IPS DF 6.9 (cell line): ENCODE measurements around the gene STIMATE.

Experiments used
- DNase-seq: peaks from one replicate; pipeline ENCODE4 v3.0.0-alpha.2; 2013; ENCODE audit warnings: low read depth, low spot score
- H3K27ac ChIP-seq: one replicate; pipeline ENCODE4 v1.5.1; 2013; ENCODE audit warnings: low read length, control low read depth
- H3K27me3 ChIP-seq: 2 replicates; pipeline ENCODE4 v1.6.1; 2013; ENCODE audit warnings: mild to moderate bottlenecking, low read length; ENCODE audit not compliant: control insufficient read depth, insufficient read depth
- H3K36me3 ChIP-seq: 2 replicates; pipeline ENCODE4 v1.6.1; 2013; ENCODE audit warnings: low read length; ENCODE audit not compliant: control insufficient read depth, insufficient read depth
- H3K4me1 ChIP-seq: 2 replicates; pipeline ENCODE4 v1.6.1; 2013; ENCODE audit warnings: low read length; ENCODE audit not compliant: control insufficient read depth, insufficient read depth
- H3K4me3 ChIP-seq: 2 replicates; pipeline ENCODE4 v1.5.1; 2013; ENCODE audit warnings: mild to moderate bottlenecking, low read length
- H3K9me3 ChIP-seq: 2 replicates; pipeline ENCODE4 v1.6.1; 2013; ENCODE audit warnings: low read length, inconsistent platforms; ENCODE audit not compliant: control insufficient read depth, insufficient read depth
- WGBS: extraction: QIAGEN DNeasy Blood & Tissue Kit; methylation state at CpG from one replicate; pipeline ENCODE4 v1.1.7; 2013; ENCODE audit warnings: mixed read lengths, missing lambda C conversion rate; ENCODE audit not compliant: insufficient read length, insufficient coverage; 5-methylcytosine and 5-hydroxymethylcytosine counted together

Gene STIMATE

GRCh38 chr3:52870471-52870870, 26.9 kb downstream of the STIMATE start:
- no peaks in the 10 kb centered on the region for H3K4me1 ChIP-seq
- no peak for DNase-seq
- no peaks in the 10 kb centered on the region for H3K27me3 ChIP-seq
- no peaks in the 10 kb centered on the region for H3K36me3 ChIP-seq
- no peak overlapping the region for H3K4me3 ChIP-seq
- H3K9me3 ChIP-seq, result no peaks in the 10 kb centered on the region
- no CpG with 5 or more reads among the region's 10 CpGs for WGBS
- H3K27ac ChIP-seq, result no peak overlapping the region

DNA sequence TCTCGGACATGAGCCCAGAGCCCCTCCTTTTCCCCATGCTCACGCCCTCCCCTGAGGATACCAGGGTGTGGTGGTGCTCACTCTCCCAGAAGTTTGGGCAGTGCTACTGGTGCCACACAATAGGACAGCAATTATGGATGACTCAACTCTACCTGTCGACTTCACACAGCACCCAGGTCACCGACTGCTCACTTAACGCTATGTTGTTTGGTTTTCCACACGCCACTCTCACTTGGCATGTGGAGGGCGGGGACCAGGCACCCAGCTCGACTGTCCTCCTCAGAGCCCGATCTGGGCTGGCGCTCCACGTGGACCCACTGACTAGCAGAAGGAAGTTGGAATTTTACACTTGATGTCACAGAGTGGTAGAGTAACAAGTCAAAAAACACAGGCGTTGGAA, 30.9 kb downstream of the STIMATE start:
- H3K4me3 ChIP-seq, result no peak overlapping the region
- WGBS, result no CpG with 5 or more reads among the region's 12 CpGs
- H3K27me3 ChIP-seq, result no peaks in the 10 kb centered on the region
- H3K9me3 ChIP-seq, result no peaks in the 10 kb centered on the region
- no peak for DNase-seq
- no peaks in the 10 kb centered on the region for H3K4me1 ChIP-seq
- H3K27ac ChIP-seq, result no peak overlapping the region
- no peaks in the 10 kb centered on the region for H3K36me3 ChIP-seq

DNA sequence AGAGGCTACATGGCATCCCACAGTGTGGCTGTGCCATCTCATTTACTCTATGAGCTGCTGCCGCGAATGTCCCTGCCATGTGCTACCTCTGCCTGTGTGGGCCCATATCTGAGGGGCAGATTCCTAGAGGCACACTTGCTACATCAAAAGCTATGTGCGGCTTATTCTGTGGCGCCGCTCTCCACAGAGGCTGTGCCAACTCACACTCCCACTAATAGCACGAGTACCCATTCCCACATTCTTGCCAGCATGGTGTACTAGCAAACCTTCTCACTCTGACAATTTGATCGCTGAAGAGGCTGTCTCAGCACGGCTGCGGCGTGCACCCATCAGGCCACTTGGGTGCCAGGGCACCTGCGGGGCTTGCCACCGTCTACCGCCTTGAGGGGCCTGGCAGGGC, 31.4 kb downstream of the STIMATE start:
- Histone ChIP-seq H3K4me1 (no peaks in the 10 kb centered on the region), H3K9me3 (no peaks in the 10 kb centered on the region), H3K27me3 (no peaks in the 10 kb centered on the region), H3K4me3 (no peak overlapping the region), H3K36me3 (no peaks in the 10 kb centered on the region), H3K27ac (no peak overlapping the region)
- no CpG with 5 or more reads among the region's 13 CpGs for WGBS
- DNase-seq, result no peak

DNA sequence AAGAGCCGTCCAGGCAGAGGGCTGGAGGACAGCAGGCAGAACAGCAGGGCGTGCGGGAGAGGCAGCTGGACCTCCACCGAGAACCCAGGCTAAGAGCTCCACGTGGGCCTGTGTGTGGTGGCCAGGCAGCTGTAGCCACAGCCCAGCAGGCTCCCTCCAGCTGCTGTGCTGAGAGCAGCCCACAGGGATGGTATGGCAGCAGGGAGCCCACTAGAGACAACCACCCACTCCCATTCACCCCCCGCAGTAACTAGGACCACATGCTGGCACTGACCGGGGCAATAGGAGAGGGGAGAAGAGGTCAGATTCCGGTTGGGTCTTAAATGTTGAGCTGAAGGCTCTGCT, 37.0 kb downstream of the STIMATE start:
- H3K4me1 ChIP-seq, result no peaks in the 10 kb centered on the region
- no peaks in the 10 kb centered on the region for H3K9me3 ChIP-seq
- no peaks in the 10 kb centered on the region for H3K27me3 ChIP-seq
- WGBS, result no CpG with 5 or more reads among the region's 8 CpGs
- no peak for DNase-seq
- H3K36me3 ChIP-seq, result no peaks in the 10 kb centered on the region
- no peak overlapping the region for H3K4me3 ChIP-seq
- H3K27ac ChIP-seq, result no peak overlapping the region

DNA sequence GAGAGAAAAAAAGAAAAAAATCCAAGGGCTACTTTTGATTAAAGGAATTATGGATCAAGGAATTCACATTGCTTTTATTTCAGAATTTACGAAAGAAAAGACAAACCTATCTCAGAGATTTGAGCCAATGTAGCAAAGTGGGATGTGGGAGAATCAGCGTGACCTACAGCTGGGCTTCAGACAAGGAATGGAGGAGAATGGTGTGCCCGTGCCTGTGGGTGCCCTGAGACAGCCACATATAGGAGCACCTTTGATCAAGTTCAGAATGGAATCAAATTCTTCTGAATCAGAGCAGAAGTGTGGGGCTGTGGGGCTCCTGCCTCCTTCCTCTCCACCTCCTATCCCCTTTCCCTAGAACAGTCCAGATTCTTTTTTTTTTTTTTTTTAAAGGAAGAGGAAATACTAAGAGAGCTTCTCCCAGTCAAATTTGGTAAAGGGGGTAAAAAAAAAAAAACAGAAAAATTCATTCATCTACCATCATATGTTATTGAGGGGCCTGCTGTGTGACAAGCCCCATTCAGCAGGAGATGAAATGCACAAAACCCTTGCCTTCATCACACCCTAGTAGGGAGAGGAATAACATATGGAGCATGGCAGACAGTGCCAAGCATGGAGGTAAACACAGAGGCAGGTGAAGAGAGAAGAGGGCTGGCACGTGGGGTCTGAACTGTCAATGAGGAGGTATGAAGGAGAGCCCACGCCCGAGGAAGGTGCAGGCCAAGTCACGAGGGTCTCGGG, 37.5 kb downstream of the STIMATE start:
- no peaks in the 10 kb centered on the region for H3K36me3 ChIP-seq
- no CpG with 5 or more reads among the region's 8 CpGs for WGBS
- H3K4me3 ChIP-seq, result no peak overlapping the region

DNA sequence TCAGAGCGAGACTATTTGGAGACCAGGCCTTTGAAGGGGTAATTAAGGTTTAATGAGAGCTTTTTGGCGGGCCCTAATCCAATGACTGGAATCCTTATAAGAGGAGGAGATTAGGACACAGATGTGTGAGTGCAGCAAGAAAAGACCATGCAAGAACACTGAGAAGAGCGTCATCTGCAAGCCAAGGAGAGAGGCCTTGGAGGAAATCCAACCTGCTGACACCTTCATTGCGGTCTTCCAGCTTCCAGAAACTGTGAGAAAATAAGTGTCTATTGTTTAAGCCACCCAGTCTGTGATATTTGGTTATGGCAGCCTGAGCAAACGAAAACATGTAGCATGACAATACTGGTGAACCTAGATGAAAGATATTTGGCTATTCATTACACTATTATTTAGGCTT, 39.5 kb downstream of the STIMATE start:
- H3K27me3 ChIP-seq, result no peaks in the 10 kb centered on the region
- WGBS, result no CpG with 5 or more reads among the region's 5 CpGs
- no peak overlapping the region for H3K27ac ChIP-seq
- H3K4me3 ChIP-seq, result no peak overlapping the region
- no peaks in the 10 kb centered on the region for H3K4me1 ChIP-seq
- no peaks in the 10 kb centered on the region for H3K36me3 ChIP-seq
- H3K9me3 ChIP-seq, result no peaks in the 10 kb centered on the region
- no peak for DNase-seq

More for the DNA sequence above, 37.5 kb downstream of the STIMATE start:
- H3K27ac ChIP-seq, result no peak overlapping the region
- no peak for DNase-seq
- H3K4me1 ChIP-seq, result no peaks in the 10 kb centered on the region
- no peaks in the 10 kb centered on the region for H3K9me3 ChIP-seq
- no peaks in the 10 kb centered on the region for H3K27me3 ChIP-seq

GRCh38 chr3:52857133-52857532, 40.2 kb downstream of the STIMATE start:
- no peaks in the 10 kb centered on the region for H3K9me3 ChIP-seq
- peaks cover 3% of the 10 kb centered on the region; the same call in 1 of the 2 replicates for H3K36me3 ChIP-seq
- H3K4me1 ChIP-seq, result no peaks in the 10 kb centered on the region
- DNase-seq, result no peak
- H3K4me3 ChIP-seq, result no peak overlapping the region
- H3K27ac ChIP-seq, result no peak overlapping the region
- no CpG with 5 or more reads among the region's 3 CpGs for WGBS
- no peaks in the 10 kb centered on the region for H3K27me3 ChIP-seq

DNA sequence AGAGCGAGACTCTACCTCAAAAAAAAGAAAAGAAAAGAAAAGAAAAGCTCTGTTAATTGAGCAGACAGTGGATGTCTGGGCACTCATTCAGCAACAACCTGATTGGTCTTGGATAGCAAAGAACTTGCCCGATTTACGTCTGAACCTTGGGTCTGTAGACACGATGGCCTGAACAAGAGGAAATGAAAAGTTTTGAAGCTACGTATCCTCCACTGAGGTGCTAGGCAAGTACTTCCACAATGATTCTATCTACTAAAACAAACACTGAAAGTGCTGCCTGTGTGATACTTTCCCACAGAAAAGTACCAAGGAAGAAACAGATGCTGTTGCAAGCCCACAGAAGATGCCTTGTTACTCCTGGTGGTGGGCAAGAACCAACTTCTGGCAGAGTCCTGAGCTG, 40.7 kb downstream of the STIMATE start:
- Histone ChIP-seq H3K4me1 (no peaks in the 10 kb centered on the region), H3K36me3 (peaks cover 3% of the 10 kb centered on the region; the same call in 1 of the 2 replicates), H3K27me3 (no peaks in the 10 kb centered on the region), H3K9me3 (no peaks in the 10 kb centered on the region), H3K4me3 (no peak overlapping the region), H3K27ac (no peak overlapping the region)
- no peak for DNase-seq
- no CpG with 5 or more reads among the region's 5 CpGs for WGBS

GRCh38 chr3:52854013-52854412, 43.3 kb downstream of the STIMATE start:
- Histone ChIP-seq H3K27me3 (no peaks in the 10 kb centered on the region), H3K4me1 (no peaks in the 10 kb centered on the region), H3K36me3 (peaks cover 6% of the 10 kb centered on the region; the same call in 1 of the 2 replicates), H3K4me3 (no peak overlapping the region), H3K9me3 (no peaks in the 10 kb centered on the region), H3K27ac (no peak overlapping the region)
- WGBS, result no CpG with 5 or more reads among the region's 2 CpGs
- no peak for DNase-seq

DNA sequence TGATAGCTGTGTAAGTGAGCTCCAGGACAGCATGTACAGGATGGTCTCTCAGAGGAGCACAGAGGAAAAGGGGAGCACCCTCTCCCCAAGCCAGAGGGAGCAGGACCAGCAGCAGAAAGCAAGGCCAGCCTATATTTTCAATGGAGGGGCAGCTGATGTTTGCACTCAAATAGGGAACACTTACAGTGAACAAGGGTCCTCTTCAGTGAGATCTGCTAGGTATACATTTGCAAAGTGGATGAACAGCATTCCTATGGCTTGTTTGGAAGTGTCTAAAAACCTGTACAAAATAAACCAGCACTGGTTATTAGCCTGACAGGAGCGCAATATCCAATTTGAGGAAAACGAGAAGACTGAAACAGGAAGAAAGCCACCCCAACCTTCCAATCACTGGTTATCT, 44.9 kb downstream of the STIMATE start:
- H3K4me1 ChIP-seq, result no peaks in the 10 kb centered on the region
- H3K9me3 ChIP-seq, result no peaks in the 10 kb centered on the region
- no peak for DNase-seq
- H3K4me3 ChIP-seq, result no peak overlapping the region
- no peaks in the 10 kb centered on the region for H3K27me3 ChIP-seq
- H3K36me3 ChIP-seq, result peaks cover 6% of the 10 kb centered on the region; the same call in 1 of the 2 replicates
- H3K27ac ChIP-seq, result no peak overlapping the region
- no CpG with 5 or more reads among the region's 2 CpGs for WGBS

GRCh38 chr3:52851348-52851747, 46.0 kb downstream of the STIMATE start:
- WGBS, result no CpG with 5 or more reads among the region's 3 CpGs
- H3K4me3 ChIP-seq, result no peak overlapping the region
- H3K27ac ChIP-seq, result no peak overlapping the region
- no peaks in the 10 kb centered on the region for H3K27me3 ChIP-seq
- peak; percentile 29 for DNase-seq
- no peaks in the 10 kb centered on the region for H3K9me3 ChIP-seq
- H3K4me1 ChIP-seq, result no peaks in the 10 kb centered on the region
- H3K36me3 ChIP-seq, result peaks cover 6% of the 10 kb centered on the region; the same call in 1 of the 2 replicates
